Stimulated activated CD4-positive, alpha-beta T cell treated with anti-CD3 and anti-CD28 coated beads, Interleukin-12 subunit alpha, Interleukin-12 subunit beta, amount 100 ng/mL, for 48 hours (primary cell): ENCODE measurements around the gene HNRNPH2.

Experiments
- DNase-seq, 3 donors: peaks; one replicate each; pipeline ENCODE4 v3.0.0-alpha.2; 2020; ENCODE audit warnings: low read depth in 2 of 3, low spot score in 1 of 3

HNRNPH2 gene

DNA sequence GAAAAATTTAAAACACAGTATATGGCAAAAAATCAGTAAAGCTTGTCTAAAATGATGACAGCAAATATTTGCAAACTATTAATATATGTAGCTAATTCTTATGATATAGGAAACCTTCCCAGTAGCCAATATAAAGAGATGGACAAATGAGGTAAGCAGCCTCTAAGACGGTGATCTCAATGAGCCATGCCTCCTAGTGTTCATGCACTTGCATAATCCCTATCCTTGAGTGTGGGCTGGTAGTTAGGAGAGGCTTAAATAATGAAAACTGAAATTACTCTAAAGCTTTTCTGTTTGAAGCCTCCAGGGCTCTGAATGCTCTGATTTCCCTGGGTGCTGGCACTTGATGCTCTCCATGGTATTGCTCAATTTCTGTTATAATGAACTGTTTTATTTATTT lies 52.6 kb downstream of the HNRNPH2 start:
- DNase-seq: no peak

DNA sequence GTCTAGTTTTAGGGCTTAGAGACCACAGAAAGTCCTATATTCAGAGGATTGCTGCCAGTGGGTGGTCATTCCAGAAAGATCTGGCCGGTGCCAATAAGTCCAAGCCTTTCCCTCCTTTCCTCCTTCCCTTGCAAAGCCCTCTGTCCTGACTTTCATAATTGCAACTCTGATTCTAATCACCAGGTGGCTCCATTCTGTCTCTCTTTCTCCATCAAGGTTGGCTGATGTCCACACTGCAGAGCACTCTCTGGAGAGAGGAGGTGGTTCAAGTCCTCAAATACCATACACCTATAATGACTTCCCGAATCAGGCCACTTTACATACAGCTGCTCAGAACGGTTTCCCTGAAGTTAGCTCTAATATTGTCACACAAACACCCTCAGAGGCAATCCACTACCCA lies 54.9 kb downstream of the HNRNPH2 start:
- no peak for DNase-seq
